ENCODE data around the gene SYNPO2L.

DNA sequence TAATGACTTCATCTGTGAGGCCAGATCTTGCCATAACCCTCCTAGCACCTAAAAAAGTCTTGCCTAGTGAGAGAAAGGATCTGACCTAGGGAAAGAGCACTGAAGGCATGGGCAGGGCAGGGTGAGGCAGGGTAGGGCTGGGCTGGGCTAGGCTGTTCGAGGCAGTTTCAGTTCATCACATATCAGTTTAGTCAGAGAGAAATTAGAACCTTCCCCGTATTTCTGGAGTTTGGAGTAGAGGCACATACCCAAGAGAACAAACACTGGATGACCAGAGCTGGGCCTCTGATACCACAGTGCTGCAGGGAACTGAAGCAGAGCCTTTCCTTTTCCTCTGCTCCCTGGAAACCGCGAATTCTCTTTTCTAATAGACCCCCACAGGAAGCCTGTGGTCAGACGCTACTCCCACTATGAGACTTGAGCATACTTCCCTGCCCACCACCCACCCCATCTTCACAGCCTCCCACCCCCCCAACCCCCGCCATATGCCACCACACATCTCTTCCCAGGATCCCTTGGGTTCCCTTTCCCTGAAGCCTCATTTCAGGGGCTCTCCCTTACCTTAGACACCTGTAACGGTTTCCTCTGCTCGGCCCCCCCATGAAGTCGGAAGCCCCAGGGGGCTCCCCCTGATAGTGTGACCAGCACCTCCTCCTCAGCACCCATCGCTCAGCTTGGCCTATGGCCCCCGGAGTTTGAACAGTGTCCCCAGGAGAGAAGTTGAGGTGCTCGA, 406 bp downstream of the SYNPO2L start:
- TF ChIP-seq POLR2A (IDR thresholded peaks at IDR 0.05), result no peak
- TF ChIP-seq, protein P1, sequence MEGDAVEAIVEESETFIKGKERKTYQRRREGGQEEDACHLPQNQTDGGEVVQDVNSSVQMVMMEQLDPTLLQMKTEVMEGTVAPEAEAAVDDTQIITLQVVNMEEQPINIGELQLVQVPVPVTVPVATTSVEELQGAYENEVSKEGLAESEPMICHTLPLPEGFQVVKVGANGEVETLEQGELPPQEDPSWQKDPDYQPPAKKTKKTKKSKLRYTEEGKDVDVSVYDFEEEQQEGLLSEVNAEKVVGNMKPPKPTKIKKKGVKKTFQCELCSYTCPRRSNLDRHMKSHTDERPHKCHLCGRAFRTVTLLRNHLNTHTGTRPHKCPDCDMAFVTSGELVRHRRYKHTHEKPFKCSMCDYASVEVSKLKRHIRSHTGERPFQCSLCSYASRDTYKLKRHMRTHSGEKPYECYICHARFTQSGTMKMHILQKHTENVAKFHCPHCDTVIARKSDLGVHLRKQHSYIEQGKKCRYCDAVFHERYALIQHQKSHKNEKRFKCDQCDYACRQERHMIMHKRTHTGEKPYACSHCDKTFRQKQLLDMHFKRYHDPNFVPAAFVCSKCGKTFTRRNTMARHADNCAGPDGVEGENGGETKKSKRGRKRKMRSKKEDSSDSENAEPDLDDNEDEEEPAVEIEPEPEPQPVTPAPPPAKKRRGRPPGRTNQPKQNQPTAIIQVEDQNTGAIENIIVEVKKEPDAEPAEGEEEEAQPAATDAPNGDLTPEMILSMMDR (IDR thresholded peaks at IDR 0.05), result no peak
- TF ChIP-seq POLR2AphosphoS5 (IDR thresholded peaks at IDR 0.05), result no peak
- no peak for TF ChIP-seq EP300 (IDR thresholded peaks at IDR 0.05)

Data from gastroesophageal sphincter (tissue), 3 donors.